ENCODE data around the gene ZSWIM7.

The ZSWIM7 gene

GRCh38 chr17:15929941-15930340 lies 69.6 kb downstream of the ZSWIM7 start:
- no peak for DNase-seq (ENCODE audit: low read depth)

- no peak for DNase-seq (ENCODE audit: low read depth)
Measured at GRCh38 chr17:15928286-15928785, 71.2 kb downstream of the ZSWIM7 start.
